B cell (primary cell): ENCODE measurements around the gene TXNDC5.

Experiments used
- EZH2 ChIP-seq: IDR thresholded peaks from 2 replicates; pipeline ENCODE4 v1.6.1; 2012; ENCODE audit warnings: borderline replicate concordance, low read depth, mild to moderate bottlenecking, moderate library complexity, low read length; ENCODE audit not compliant: insufficient read depth, poor library complexity, severe bottlenecking
- TF ChIP-seq, protein P1 (sequence below): fragments of 200-600 bp; IDR thresholded peaks from one replicate; pipeline ENCODE4 v1.8.0; 2022; ENCODE audit warnings: antibody characterized with exemption, mild to moderate bottlenecking

DNA sequence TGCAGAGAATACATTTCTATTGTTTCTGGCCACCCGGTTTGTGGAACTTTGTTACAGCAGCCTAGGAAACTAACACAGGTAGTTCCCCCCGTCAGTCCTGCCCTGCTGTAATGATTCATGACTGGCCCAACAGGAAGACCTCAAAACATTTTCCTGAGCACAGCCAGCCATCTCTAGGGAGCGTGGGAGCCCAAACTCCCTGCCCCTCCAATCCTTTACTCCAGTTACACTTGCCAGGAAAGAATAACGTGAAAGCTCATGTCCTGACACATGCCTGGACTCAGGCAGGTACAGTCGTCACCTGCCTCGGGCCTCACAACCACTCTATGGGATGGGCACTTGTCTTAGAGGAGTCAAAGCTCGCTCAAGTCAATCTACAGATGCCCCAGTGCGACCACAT is 8.4 kb downstream of the TXNDC5 start:
- TF ChIP-seq, protein P1, sequence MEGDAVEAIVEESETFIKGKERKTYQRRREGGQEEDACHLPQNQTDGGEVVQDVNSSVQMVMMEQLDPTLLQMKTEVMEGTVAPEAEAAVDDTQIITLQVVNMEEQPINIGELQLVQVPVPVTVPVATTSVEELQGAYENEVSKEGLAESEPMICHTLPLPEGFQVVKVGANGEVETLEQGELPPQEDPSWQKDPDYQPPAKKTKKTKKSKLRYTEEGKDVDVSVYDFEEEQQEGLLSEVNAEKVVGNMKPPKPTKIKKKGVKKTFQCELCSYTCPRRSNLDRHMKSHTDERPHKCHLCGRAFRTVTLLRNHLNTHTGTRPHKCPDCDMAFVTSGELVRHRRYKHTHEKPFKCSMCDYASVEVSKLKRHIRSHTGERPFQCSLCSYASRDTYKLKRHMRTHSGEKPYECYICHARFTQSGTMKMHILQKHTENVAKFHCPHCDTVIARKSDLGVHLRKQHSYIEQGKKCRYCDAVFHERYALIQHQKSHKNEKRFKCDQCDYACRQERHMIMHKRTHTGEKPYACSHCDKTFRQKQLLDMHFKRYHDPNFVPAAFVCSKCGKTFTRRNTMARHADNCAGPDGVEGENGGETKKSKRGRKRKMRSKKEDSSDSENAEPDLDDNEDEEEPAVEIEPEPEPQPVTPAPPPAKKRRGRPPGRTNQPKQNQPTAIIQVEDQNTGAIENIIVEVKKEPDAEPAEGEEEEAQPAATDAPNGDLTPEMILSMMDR: no peak
- TF ChIP-seq EZH2: no peak
